ENCODE data around the gene MPHOSPH6. TPM values are rescaled to one million over a fixed set of nuclear protein-coding genes. Genes with fewer than 3 reads are reported as not detected.

The MPHOSPH6 gene
- total RNA-seq, 1 donor from 2014 or later, result 24.3 TPM

GRCh38 chr16:82201351-82201750, 31.3 kb upstream of the MPHOSPH6 start:
- Histone ChIP-seq H3K36me3 (no peaks in the 10 kb centered on the region), H3K27ac (no peak overlapping the region), H3K9me3 (no peaks in the 10 kb centered on the region), H3K4me3 (no peak overlapping the region), H3K27me3 (ENCODE audit: low read depth) (no peaks in the 10 kb centered on the region), H3K4me1 (peaks cover 2% of the 10 kb centered on the region)
- no peak for TF ChIP-seq CTCF (IDR thresholded peaks at IDR 0.05)
- intact Hi-C loops (cut with DNase I), result no loop called here
- ATAC-seq, result no peak
- no peak for DNase-seq

GRCh38 chr16:82199209-82199608, 29.2 kb upstream of the MPHOSPH6 start:
- Histone ChIP-seq H3K4me1 (peaks cover 5% of the 10 kb centered on the region), H3K27ac (no peak overlapping the region), H3K27me3 (ENCODE audit: low read depth) (no peaks in the 10 kb centered on the region), H3K4me3 (no peak overlapping the region), H3K36me3 (no peaks in the 10 kb centered on the region), H3K9me3 (no peaks in the 10 kb centered on the region)
- no peak for TF ChIP-seq CTCF (IDR thresholded peaks at IDR 0.05)
- ATAC-seq, result no peak
- intact Hi-C loops (cut with DNase I), result no loop called here
- no peak for DNase-seq

- no peaks in the 10 kb centered on the region for H3K9me3 ChIP-seq
- H3K27me3 ChIP-seq (ENCODE audit: low read depth), result no peaks in the 10 kb centered on the region
- H3K36me3 ChIP-seq, result no peaks in the 10 kb centered on the region
- DNase-seq, result no peak
- no peak overlapping the region for H3K27ac ChIP-seq
- no peak overlapping the region for H3K4me3 ChIP-seq
- intact Hi-C loops (cut with DNase I), result no loop called here
- H3K4me1 ChIP-seq, result peaks cover 5% of the 10 kb centered on the region
- TF ChIP-seq CTCF (IDR thresholded peaks at IDR 0.05), result no peak
- ATAC-seq, result peak; percentile 20 to 52
Observed at GRCh38 chr16:82197540-82198240, 27.7 kb upstream of the MPHOSPH6 start.

- Histone ChIP-seq H3K9me3 (no peaks in the 10 kb centered on the region), H3K4me3 (no peak overlapping the region), H3K27ac (peak overlapping the region; percentile 57), H3K27me3 (ENCODE audit: low read depth) (no peaks in the 10 kb centered on the region), H3K36me3 (no peaks in the 10 kb centered on the region), H3K4me1 (peaks cover 5% of the 10 kb centered on the region)
- no peak for TF ChIP-seq CTCF (IDR thresholded peaks at IDR 0.05)
- no peak for DNase-seq
- ATAC-seq, result peak in 1 of 2 donors; percentile 54
- intact Hi-C loops (cut with DNase I), result no loop called here
Observed at GRCh38 chr16:82195917-82196494, 26.0 kb upstream of the MPHOSPH6 start.

- no peaks in the 10 kb centered on the region for H3K36me3 ChIP-seq
- no peak for TF ChIP-seq CTCF (IDR thresholded peaks at IDR 0.05)
- no peaks in the 10 kb centered on the region for H3K27me3 ChIP-seq (ENCODE audit: low read depth)
- no peaks in the 10 kb centered on the region for H3K9me3 ChIP-seq
- no peak overlapping the region for H3K4me3 ChIP-seq
- intact Hi-C loops (cut with DNase I), result no loop called here
- ATAC-seq (no peak), DNase-seq (no peak)
- H3K4me1 ChIP-seq, result peaks cover 11% of the 10 kb centered on the region
- no peak overlapping the region for H3K27ac ChIP-seq
Observed at GRCh38 chr16:82194086-82194485, 24.1 kb upstream of the MPHOSPH6 start.
